ENCODE measurements around the gene TYROBP.

DNA sequence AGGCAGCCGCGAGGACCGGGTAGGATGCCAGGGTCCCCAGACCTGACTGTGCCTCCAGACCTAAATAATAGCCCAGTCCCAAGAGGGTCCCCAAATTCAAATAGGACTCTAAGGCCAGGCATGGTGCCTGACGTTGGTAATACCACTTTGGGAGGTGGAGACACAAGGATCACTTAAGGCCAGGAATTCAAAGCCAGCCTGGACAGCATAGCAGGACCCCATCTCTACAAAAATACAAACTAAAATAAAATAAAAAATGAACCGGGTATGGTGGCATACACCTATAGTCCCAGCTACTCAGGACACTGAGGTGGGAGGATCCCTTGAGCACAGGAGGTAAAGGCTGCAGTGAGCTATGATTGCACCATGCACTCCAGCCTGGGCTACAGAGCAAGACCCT is 45.1 kb downstream of the TYROBP start:
- TF ChIP-seq, protein P1, sequence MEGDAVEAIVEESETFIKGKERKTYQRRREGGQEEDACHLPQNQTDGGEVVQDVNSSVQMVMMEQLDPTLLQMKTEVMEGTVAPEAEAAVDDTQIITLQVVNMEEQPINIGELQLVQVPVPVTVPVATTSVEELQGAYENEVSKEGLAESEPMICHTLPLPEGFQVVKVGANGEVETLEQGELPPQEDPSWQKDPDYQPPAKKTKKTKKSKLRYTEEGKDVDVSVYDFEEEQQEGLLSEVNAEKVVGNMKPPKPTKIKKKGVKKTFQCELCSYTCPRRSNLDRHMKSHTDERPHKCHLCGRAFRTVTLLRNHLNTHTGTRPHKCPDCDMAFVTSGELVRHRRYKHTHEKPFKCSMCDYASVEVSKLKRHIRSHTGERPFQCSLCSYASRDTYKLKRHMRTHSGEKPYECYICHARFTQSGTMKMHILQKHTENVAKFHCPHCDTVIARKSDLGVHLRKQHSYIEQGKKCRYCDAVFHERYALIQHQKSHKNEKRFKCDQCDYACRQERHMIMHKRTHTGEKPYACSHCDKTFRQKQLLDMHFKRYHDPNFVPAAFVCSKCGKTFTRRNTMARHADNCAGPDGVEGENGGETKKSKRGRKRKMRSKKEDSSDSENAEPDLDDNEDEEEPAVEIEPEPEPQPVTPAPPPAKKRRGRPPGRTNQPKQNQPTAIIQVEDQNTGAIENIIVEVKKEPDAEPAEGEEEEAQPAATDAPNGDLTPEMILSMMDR (IDR thresholded peaks at IDR 0.05), result no peak
- TF ChIP-seq POLR2A (IDR thresholded peaks at IDR 0.05), result no peak
